Peyer's patch (tissue), 4 donors: ENCODE results near the gene ANTXR1. TPM values are rescaled to one million over a fixed set of nuclear protein-coding genes. Genes with fewer than 3 reads are reported as not detected.

Source experiments
- DNase-seq, 3 donors: peaks; one replicate each; pipeline ENCODE4 v3.0.0-alpha.2; 2017 to 2019
- H3K27ac ChIP-seq, 4 donors: fragments of 200-600 bp; sonication (generic); one replicate each; pipeline ENCODE4 v1.5.1; 2016 to 2019
- H3K27me3 ChIP-seq, 2 donors: fragments of 200-600 bp; sonication (generic); one replicate each; pipeline ENCODE4 v1.5.1; 2019
- H3K36me3 ChIP-seq, 3 donors: fragments of 200-600 bp; sonication (generic); one replicate each; pipeline ENCODE4 v1.5.1; 2016 to 2019
- H3K4me1 ChIP-seq, 4 donors: fragments of 200-600 bp; sonication (generic); one replicate each; pipeline ENCODE4 v1.5.1; 2016 to 2019
- H3K4me3 ChIP-seq, 4 donors: fragments of 200-600 bp; sonication (generic); 1 replicate in 3 of 4; 2 replicates in 1 of 4; pipeline ENCODE4 v1.5.1; 2016 to 2019; ENCODE audit warnings: mild to moderate bottlenecking in 1 of 4
- H3K9me3 ChIP-seq, 4 donors: fragments of 200-600 bp; sonication (generic); one replicate each; pipeline ENCODE4 v1.5.1; 2016 to 2019; ENCODE audit warnings: mild to moderate bottlenecking in 1 of 4
- POLR2A ChIP-seq, 2 donors: fragments of 450-650 bp; IDR thresholded peaks; one replicate each; pipeline ENCODE4 v1.5.1; 2017; ENCODE audit warnings: antibody characterized with exemption in 2 of 2, mild to moderate bottlenecking in 2 of 2, moderate library complexity in 2 of 2
- total RNA-seq, 4 donors: library from RNA; depleted of rRNA; stranded (reverse); fragments of >200 nt; gene quantifications; one replicate each; pipeline ENCODE4 v1.1.0, GENCODE V29; 2016
- TF ChIP-seq, protein P1 (sequence below), 6 experiments: fragments of 450-650 bp in 4 of 6; fragments of 200-600 bp in 2 of 6; sonication (generic) in 1 of 6; IDR thresholded peaks; one replicate each; pipeline ENCODE4 v1.5.1; 2017 to 2019; ENCODE audit warnings: antibody characterized with exemption in 6 of 6, mild to moderate bottlenecking in 3 of 6, moderate library complexity in 1 of 6

ANTXR1 gene
- 10 to 100 TPM in 3 of 4 donors, 1 to 10 TPM in 1; 5.4 to 39.6 (median 25.0) TPM for total RNA-seq

DNA sequence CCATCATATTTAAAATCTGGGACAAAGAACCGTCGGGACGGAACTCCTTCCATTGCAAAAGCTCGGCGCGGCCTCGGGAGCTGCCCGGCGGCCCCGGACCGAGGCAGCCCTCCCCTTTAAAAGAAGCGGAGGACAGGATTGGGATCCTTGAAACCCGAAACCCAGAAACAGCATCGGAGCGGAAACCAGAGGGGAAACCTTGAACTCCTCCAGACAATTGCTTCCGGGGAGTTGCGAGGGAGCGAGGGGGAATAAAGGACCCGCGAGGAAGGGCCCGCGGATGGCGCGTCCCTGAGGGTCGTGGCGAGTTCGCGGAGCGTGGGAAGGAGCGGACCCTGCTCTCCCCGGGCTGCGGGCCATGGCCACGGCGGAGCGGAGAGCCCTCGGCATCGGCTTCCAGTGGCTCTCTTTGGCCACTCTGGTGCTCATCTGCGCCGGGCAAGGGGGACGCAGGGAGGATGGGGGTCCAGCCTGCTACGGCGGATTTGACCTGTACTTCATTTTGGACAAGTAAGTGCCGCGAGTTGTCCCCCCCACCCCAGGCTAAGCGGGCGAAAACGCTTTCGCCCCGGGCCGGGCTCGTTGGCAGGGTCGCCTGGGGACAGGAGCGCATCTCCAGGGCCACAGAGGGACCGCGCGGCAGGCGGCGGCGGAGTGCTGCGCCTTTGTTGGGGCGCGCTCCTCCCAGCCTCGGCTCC lies at the start of gene ANTXR1:
Gene ANTXR1 (plus strand): TSS at position 38 of the 698 bp plus-strand sequence. CDS start 321 bp downstream, at position 359.
- no peaks in the 10 kb centered on the region for H3K27me3 ChIP-seq
- no peaks in the 10 kb centered on the region for H3K9me3 ChIP-seq
- TF ChIP-seq, protein P1, sequence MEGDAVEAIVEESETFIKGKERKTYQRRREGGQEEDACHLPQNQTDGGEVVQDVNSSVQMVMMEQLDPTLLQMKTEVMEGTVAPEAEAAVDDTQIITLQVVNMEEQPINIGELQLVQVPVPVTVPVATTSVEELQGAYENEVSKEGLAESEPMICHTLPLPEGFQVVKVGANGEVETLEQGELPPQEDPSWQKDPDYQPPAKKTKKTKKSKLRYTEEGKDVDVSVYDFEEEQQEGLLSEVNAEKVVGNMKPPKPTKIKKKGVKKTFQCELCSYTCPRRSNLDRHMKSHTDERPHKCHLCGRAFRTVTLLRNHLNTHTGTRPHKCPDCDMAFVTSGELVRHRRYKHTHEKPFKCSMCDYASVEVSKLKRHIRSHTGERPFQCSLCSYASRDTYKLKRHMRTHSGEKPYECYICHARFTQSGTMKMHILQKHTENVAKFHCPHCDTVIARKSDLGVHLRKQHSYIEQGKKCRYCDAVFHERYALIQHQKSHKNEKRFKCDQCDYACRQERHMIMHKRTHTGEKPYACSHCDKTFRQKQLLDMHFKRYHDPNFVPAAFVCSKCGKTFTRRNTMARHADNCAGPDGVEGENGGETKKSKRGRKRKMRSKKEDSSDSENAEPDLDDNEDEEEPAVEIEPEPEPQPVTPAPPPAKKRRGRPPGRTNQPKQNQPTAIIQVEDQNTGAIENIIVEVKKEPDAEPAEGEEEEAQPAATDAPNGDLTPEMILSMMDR (IDR thresholded peaks at IDR 0.05), result no peak
- no peak for TF ChIP-seq POLR2A (IDR thresholded peaks at IDR 0.05)
- peaks cover 0 to 7% (median 4%) of the 10 kb centered on the region in 4 donors for H3K4me1 ChIP-seq
- peak in 1 of 3 donors; percentile 57 for DNase-seq
- H3K27ac ChIP-seq, result peak within 1 kb of the TSS; percentile 60 to 78 (median 74)
- peak within 1 kb of the TSS; percentile 44 to 65 (median 51) for H3K4me3 ChIP-seq
- no peaks in the 10 kb centered on the region for H3K36me3 ChIP-seq

DNA sequence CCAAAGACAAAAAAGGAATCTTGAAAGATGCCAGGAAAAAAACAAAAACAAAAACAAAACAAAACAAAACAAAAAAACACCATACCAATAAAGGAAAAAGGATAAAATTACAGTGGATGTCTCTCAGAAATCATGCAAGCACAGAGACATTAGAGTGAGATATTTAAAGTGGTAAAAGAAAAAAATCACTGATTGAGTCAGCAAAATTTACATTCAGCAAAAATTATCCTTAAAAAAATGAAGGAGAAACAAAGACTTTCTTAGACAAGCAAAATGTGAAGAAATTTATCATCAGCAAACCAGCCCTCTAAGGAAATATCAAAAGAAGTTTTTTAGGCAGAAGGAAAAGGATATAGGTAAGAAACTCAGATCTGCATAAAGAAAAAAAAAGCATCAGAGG lies 48.7 kb upstream of the ANTXR1 start:
- H3K9me3 ChIP-seq, result no peaks in the 10 kb centered on the region
- no peak for DNase-seq
- H3K4me1 ChIP-seq, result no peaks in the 10 kb centered on the region
- no peaks in the 10 kb centered on the region for H3K27me3 ChIP-seq
- no peaks in the 10 kb centered on the region for H3K36me3 ChIP-seq
- TF ChIP-seq, protein P1 (IDR thresholded peaks at IDR 0.05), result no peak
- no peak for TF ChIP-seq POLR2A (IDR thresholded peaks at IDR 0.05)
- H3K27ac ChIP-seq, result no peak overlapping the region
- no peak overlapping the region for H3K4me3 ChIP-seq

DNA sequence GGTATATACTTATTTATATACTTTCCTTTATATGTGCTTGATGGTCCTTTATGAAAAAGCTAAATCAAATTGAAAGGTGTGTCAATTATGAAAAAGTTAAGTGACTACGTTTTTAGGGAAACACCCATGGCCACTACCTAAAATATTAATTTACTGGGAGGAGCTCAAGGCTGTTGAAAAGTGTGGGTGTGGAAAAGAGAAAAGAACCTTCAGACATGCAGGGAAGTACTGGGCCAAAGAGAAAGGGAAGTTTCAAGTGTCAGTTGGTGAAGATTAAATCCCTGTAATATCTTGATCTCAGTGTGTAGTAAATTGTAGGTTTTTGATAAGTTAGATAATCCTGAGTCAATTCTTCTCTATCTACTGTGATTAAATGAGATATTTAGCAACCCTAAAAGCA lies 44.8 kb upstream of the ANTXR1 start:
- no peaks in the 10 kb centered on the region for H3K4me1 ChIP-seq
- no peaks in the 10 kb centered on the region for H3K9me3 ChIP-seq
- H3K27ac ChIP-seq, result no peak overlapping the region
- H3K36me3 ChIP-seq, result no peaks in the 10 kb centered on the region
- no peaks in the 10 kb centered on the region for H3K27me3 ChIP-seq
- H3K4me3 ChIP-seq, result no peak overlapping the region
- TF ChIP-seq POLR2A (IDR thresholded peaks at IDR 0.05), result no peak
- TF ChIP-seq, protein P1 (IDR thresholded peaks at IDR 0.05), result no peak
- DNase-seq, result no peak

DNA sequence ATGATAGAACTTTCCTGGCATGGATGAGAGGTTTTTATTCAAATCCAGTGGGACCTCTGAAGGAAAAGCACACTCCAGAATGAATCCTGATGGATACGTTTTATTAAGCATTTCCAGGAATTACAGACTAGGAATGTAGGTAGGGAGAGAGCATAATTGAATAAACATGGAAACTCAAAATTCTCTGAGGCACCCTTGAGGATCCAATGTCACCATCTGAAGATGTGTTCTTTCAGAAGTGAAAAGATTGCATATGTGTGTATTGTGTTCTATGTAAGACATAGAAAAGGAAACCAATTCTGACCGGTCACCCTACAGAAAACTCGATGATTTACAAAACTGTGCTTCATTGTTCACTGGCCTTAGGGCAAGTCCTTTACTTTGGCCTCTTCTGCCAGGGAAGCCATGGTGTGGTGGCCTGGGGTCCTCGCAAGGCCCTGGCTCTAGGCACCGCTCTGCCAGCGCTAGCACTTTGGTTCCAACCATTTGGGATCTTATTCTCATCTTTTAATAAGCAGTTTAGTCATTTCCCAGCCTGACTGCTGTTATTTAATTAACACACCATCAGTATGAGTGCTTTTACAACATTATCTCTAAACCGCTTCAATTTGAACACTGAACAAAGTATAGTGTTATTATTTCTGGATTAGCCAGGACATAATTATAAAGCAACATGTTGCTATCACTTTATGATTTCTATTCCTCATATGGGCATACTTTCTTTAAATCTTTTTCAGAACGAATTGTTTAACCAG lies 43.1 kb upstream of the ANTXR1 start:
- Histone ChIP-seq H3K4me3 (no peak overlapping the region), H3K27ac (no peak overlapping the region), H3K9me3 (no peaks in the 10 kb centered on the region), H3K36me3 (no peaks in the 10 kb centered on the region), H3K27me3 (no peaks in the 10 kb centered on the region), H3K4me1 (no peaks in the 10 kb centered on the region)
- DNase-seq, result no peak
- no peak for TF ChIP-seq POLR2A (IDR thresholded peaks at IDR 0.05)
- TF ChIP-seq, protein P1 (IDR thresholded peaks at IDR 0.05), result no peak

DNA sequence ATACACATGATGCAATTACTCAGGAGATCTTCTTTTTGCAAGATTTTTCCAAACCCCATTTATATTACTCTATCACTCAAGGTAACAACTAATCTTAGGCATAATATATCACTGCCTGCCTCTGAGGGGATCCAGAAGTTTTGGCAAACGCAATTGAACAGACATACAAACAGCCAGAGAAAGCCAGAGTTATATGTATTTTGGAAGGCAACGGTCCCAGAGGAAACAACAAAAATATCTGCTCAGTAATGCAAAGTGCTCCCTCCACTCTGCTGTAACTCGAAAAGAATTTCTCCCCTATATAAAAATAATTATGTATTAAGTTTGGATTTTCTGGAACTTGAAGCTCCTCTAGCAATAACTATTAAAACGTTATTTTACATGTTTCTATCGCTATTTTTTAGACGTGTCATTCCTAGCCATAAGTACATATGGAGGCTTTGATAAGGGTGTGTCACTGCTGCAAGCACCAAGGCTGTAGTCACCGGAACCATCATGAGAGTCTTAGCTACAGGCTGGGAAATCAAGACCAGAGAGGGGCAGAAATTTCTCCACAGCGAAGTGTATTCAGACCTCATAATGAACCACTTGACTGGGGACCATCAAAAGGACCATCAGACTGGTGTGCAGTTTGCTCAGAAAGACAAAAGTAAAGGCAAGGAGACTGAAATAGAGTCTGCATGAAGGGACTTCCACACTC lies 42.3 kb upstream of the ANTXR1 start:
- Histone ChIP-seq H3K27ac (no peak overlapping the region), H3K36me3 (no peaks in the 10 kb centered on the region), H3K4me1 (no peaks in the 10 kb centered on the region), H3K27me3 (no peaks in the 10 kb centered on the region), H3K9me3 (no peaks in the 10 kb centered on the region), H3K4me3 (no peak overlapping the region)
- DNase-seq, result no peak
- TF ChIP-seq POLR2A (IDR thresholded peaks at IDR 0.05), result no peak
- TF ChIP-seq, protein P1 (IDR thresholded peaks at IDR 0.05), result no peak
